Loucy (cell line): ENCODE measurements around the gene FKBP5.

Experiments
- H2AFZ ChIP-seq: fragments of 200-600 bp; sonication (generic); 2 replicates; pipeline ENCODE4 v1.6.0; 2016; ENCODE audit warnings: antibody characterized with exemption, mild to moderate bottlenecking, low read length, moderate library complexity
- H3F3A ChIP-seq: fragments of 200-600 bp; 2 replicates; pipeline ENCODE4 v1.6.0; 2016; ENCODE audit warnings: antibody characterized with exemption, low read depth, mild to moderate bottlenecking
- H3K27me3 ChIP-seq: fragments of 200-600 bp; sonication (generic); 2 replicates; pipeline ENCODE4 v1.6.1; 2014; ENCODE audit warnings: low read length, mild to moderate bottlenecking; ENCODE audit not compliant: insufficient read depth, poor library complexity, severe bottlenecking
- H3K36me3 ChIP-seq: fragments of 200-600 bp; sonication (generic); 2 replicates; pipeline ENCODE4 v1.6.1; 2016; ENCODE audit warnings: low read length; ENCODE audit not compliant: insufficient read depth
- H3K4me1 ChIP-seq: fragments of 200-600 bp; sonication (generic); 2 replicates; pipeline ENCODE4 v1.5.1; 2014; ENCODE audit warnings: low read length, mild to moderate bottlenecking; ENCODE audit not compliant: insufficient read depth, poor library complexity, severe bottlenecking
- H3K4me2 ChIP-seq: fragments of 200-600 bp; sonication (generic); 2 replicates; pipeline ENCODE4 v1.6.0; 2014; ENCODE audit warnings: antibody characterized with exemption, low read length, low read depth, mild to moderate bottlenecking; ENCODE audit not compliant: poor library complexity, severe bottlenecking
- H3K4me3 ChIP-seq: fragments of 200-600 bp; sonication (generic); 2 replicates; pipeline ENCODE4 v1.5.1; 2014; ENCODE audit warnings: low read length, mild to moderate bottlenecking, mixed read lengths; ENCODE audit not compliant: poor library complexity, severe bottlenecking
- H3K79me2 ChIP-seq: fragments of 200-600 bp; sonication (generic); 2 replicates; pipeline ENCODE4 v1.6.1; 2014; ENCODE audit warnings: low read length; ENCODE audit not compliant: insufficient read depth
- H3K9ac ChIP-seq: fragments of 200-600 bp; sonication (generic); 2 replicates; pipeline ENCODE4 v1.6.0; 2014; ENCODE audit warnings: mild to moderate bottlenecking, low read depth, low read length, moderate library complexity; ENCODE audit not compliant: poor library complexity, severe bottlenecking
- H3K9me2 ChIP-seq: fragments of 200-600 bp; sonication (generic); replicated peaks from 2 replicates; pipeline ENCODE4 v1.6.1; 2016; ENCODE audit warnings: low read depth, low read length, mixed read lengths
- H3K9me3 ChIP-seq: fragments of 200-600 bp; sonication (generic); 2 replicates; pipeline ENCODE4 v1.6.1; 2014; ENCODE audit warnings: mild to moderate bottlenecking, antibody characterized with exemption, low read length, low read depth; ENCODE audit not compliant: insufficient read depth
- H4K20me1 ChIP-seq: fragments of 200-600 bp; sonication (generic); 2 replicates; pipeline ENCODE4 v1.6.0; 2014; ENCODE audit warnings: antibody characterized with exemption, low read length, mild to moderate bottlenecking; ENCODE audit not compliant: insufficient read depth, poor library complexity, severe bottlenecking
- CTCF ChIP-seq: fragments of 200-600 bp; sonication (generic); conservative IDR thresholded peaks from 2 replicates; pipeline ENCODE4 v1.5.1; 2014; ENCODE audit warnings: mild to moderate bottlenecking, antibody characterized with exemption, low read length
- EZH2phosphoT487 ChIP-seq: fragments of 200-600 bp; IDR thresholded peaks from 2 replicates; pipeline ENCODE4 v1.6.1; 2018; ENCODE audit warnings: antibody characterized with exemption, mild to moderate bottlenecking, moderate library complexity, borderline replicate concordance

The FKBP5 gene

GRCh38 chr6:35524380-35525020 lies 164.2 kb downstream of the FKBP5 start:
- Histone ChIP-seq H3K4me3 (no peak overlapping the region), H4K20me1 (no peaks in the 10 kb centered on the region), H3F3A (no peaks in the 10 kb centered on the region), H3K9me3 (no peaks in the 10 kb centered on the region), H3K9ac (no peak overlapping the region), H3K79me2 (no peaks in the 10 kb centered on the region), H3K4me1 (no peaks in the 10 kb centered on the region), H3K27me3 (no peaks in the 10 kb centered on the region), H3K36me3 (no peaks in the 10 kb centered on the region), H3K4me2 (no peak overlapping the region), H2AFZ (no peak overlapping the region), H3K9me2 (no peaks in the 10 kb centered on the region)
- TF ChIP-seq EZH2phosphoT487 (no peak), CTCF (no peak)
